ENCODE data around the gene CCZ1.

- TF ChIP-seq CTCF (IDR thresholded peaks at IDR 0.05) (no peak), POLR2AphosphoS5 (IDR thresholded peaks at IDR 0.05) (no peak)
Measured at GRCh38 chr7:5867060-5867459, 31.5 kb upstream of the CCZ1 start.

Measured in transverse colon (tissue), 4 donors.